ENCODE results near the gene CENPO.

- TF ChIP-seq SIN3A (IDR thresholded peaks at IDR 0.05; ENCODE audit: low read depth) (no peak), ZNF274 (IDR thresholded peaks at IDR 0.05; ENCODE audit: low read depth, low read length) (no peak), CTCF (IDR thresholded peaks at IDR 0.05 in 2 of 3, conservative IDR thresholded peaks at IDR 0.05 in 1 of 3; ENCODE audit: borderline replicate concordance in 1 of 3, insufficient read depth in 1 of 3, low read depth in 2 of 3, low read length in 2 of 3) (no peak), RAD21 (IDR thresholded peaks at IDR 0.05; ENCODE audit: low read depth) (no peak), CEBPB (IDR thresholded peaks at IDR 0.05; ENCODE audit: low read depth) (no peak), MAX (IDR thresholded peaks at IDR 0.05) (no peak), EZH2 (IDR thresholded peaks at IDR 0.05) (no peak), POLR2AphosphoS5 (IDR thresholded peaks at IDR 0.05; ENCODE audit: low read depth, low read length) (no peak), POLR2A (IDR thresholded peaks at IDR 0.05; ENCODE audit: borderline replicate concordance, extremely low read depth, insufficient read depth, insufficient read length) (no peak), ZFX (IDR thresholded peaks at IDR 0.05) (no peak), YY1 (IDR thresholded peaks at IDR 0.05; ENCODE audit: extremely low read depth, insufficient replicate concordance, low read depth, low read length) (no peak)
Observed at GRCh38 chr2:24832521-24832920, 39.3 kb downstream of the CENPO start.
